Naive thymus-derived CD4-positive, alpha-beta T cell (primary cell): ENCODE results near the gene UROD. TPM values are rescaled to one million over a fixed set of nuclear protein-coding genes. Genes with fewer than 3 reads are reported as not detected.
"Not testable (repeated sequence)": the region's sequence is repeated elsewhere in the genome, so short reads cannot be mapped to it uniquely, and the experiment has no call there.

Source experiments
- ATAC-seq: fragments of 150-1000 bp; cut with Tn5 transposase; 2 replicates; pipeline ENCODE4 v1.10.0; 2021; ENCODE audit warnings: mild to moderate bottlenecking, moderate library complexity
- CTCF ChIA-PET: fragments of 350-600 bp; sonication (Branson Sonifier 250); formaldehyde crosslinking; loops from one replicate; lab custom pipeline; 2021; ENCODE audit warnings: antibody characterized with exemption; lab: Charles Lee
- POLR2A ChIA-PET: fragments of 350-600 bp; sonication (Branson Sonifier 250); formaldehyde crosslinking; loops from one replicate; lab custom pipeline; 2021; ENCODE audit warnings: antibody characterized with exemption, inconsistent platforms; lab: Charles Lee
- DNase-seq, 9 donors: peaks; one replicate each; pipeline versions ENCODE4 v3.0.0 to v3.0.0-alpha.2; 2020 to 2022; ENCODE audit warnings: mixed read lengths in 1 of 9
- H3K27ac ChIP-seq: one replicate; pipeline ENCODE4 v1.7.0; 2013; ENCODE audit warnings: mild to moderate bottlenecking, low read depth, low read length, moderate library complexity
- H3K27me3 ChIP-seq, 2 donors: one replicate each; pipeline ENCODE4 v1.7.0; 2013; ENCODE audit warnings: low read length in 2 of 2, mild to moderate bottlenecking in 2 of 2, moderate library complexity in 2 of 2; ENCODE audit not compliant: control insufficient read depth in 2 of 2, insufficient read depth in 2 of 2
- H3K36me3 ChIP-seq, 3 experiments: 1 replicate in 2 of 3; 2 replicates in 1 of 3; pipeline ENCODE4 v1.7.0; 2013; ENCODE audit warnings: low read length in 3 of 3, mild to moderate bottlenecking in 3 of 3, moderate library complexity in 1 of 3; ENCODE audit not compliant: insufficient read depth in 3 of 3, control insufficient read depth in 2 of 3
- H3K4me1 ChIP-seq, 2 donors: one replicate each; pipeline ENCODE4 v1.7.0; 2013; ENCODE audit warnings: low read length in 2 of 2, mild to moderate bottlenecking in 2 of 2, moderate library complexity in 1 of 2; ENCODE audit not compliant: control insufficient read depth in 2 of 2, insufficient read depth in 2 of 2
- H3K4me3 ChIP-seq: 2 replicates; pipeline ENCODE4 v1.7.0; 2013; ENCODE audit warnings: mild to moderate bottlenecking, low read length
- H3K9me3 ChIP-seq, 3 experiments: 1 replicate in 2 of 3; 2 replicates in 1 of 3; pipeline ENCODE4 v1.7.0; 2013; ENCODE audit warnings: low read length in 3 of 3; ENCODE audit not compliant: control insufficient read depth in 2 of 3
- H3K27ac Mint-ChIP-seq, 9 donors: one replicate each; pipeline ENCODE4 v1.8.0; 2020 to 2022; ENCODE audit warnings: mixed read lengths in 9 of 9, mild to moderate bottlenecking in 8 of 9, moderate library complexity in 5 of 9, inconsistent platforms in 2 of 9
- H3K27me3 Mint-ChIP-seq, 5 donors: one replicate each; pipeline ENCODE4 v1.8.0; 2021 to 2022; ENCODE audit warnings: mixed read lengths in 5 of 5, mild to moderate bottlenecking in 1 of 5
- H3K36me3 Mint-ChIP-seq, 5 donors: one replicate each; pipeline ENCODE4 v1.8.0; 2020 to 2022; ENCODE audit warnings: mixed read lengths in 5 of 5, mild to moderate bottlenecking in 3 of 5, inconsistent platforms in 1 of 5
- H3K4me1 Mint-ChIP-seq, 7 donors: one replicate each; pipeline ENCODE4 v1.8.0; 2020 to 2022; ENCODE audit warnings: mixed read lengths in 7 of 7, mild to moderate bottlenecking in 3 of 7, inconsistent platforms in 1 of 7
- H3K4me3 Mint-ChIP-seq, 10 donors: one replicate each; pipeline ENCODE4 v1.8.0; 2020 to 2022; ENCODE audit warnings: mild to moderate bottlenecking in 10 of 10, mixed read lengths in 10 of 10, moderate library complexity in 6 of 10, inconsistent platforms in 2 of 10
- H3K9me3 Mint-ChIP-seq, 11 donors: one replicate each; pipeline ENCODE4 v1.8.0; 2020 to 2022; ENCODE audit warnings: mixed read lengths in 11 of 11, mild to moderate bottlenecking in 4 of 11, inconsistent platforms in 1 of 11, moderate library complexity in 1 of 11
- intact Hi-C, 2 donors: fragments of 100-400 bp; cut with micrococcal nuclease; formaldehyde crosslinking; loops; one replicate each; pipeline ENCODE4 v1.15.1; 2023
- polyA plus RNA-seq, 2 donors: library from polyadenylated mRNA; unstranded; fragments of 300-500 nt; fragmentation: Illumina TruSeq; gene quantifications; one replicate each; pipeline ENCODE4 v1.2.3, GENCODE V29; 2021
- total RNA-seq, 6 experiments: library from RNA in 5 of 6; stranded (reverse) in 5 of 6; gene quantifications; 1 replicate in 5 of 6; 2 replicates in 1 of 6; pipeline ENCODE4 v1.2.3 and lab custom pipeline; 2021 to 2026

Gene UROD
- total and polyA plus RNA-seq, 7 experiments from 2014 or later = 40.7 to 91.3 (median 61.6) TPM

- Histone ChIP-seq H3K4me3 (no peak overlapping the region), H3K36me3 (no peaks in the 10 kb centered on the region), H3K9me3 (no peaks in the 10 kb centered on the region), H3K27ac (no peak overlapping the region), H3K4me1 (no peaks in the 10 kb centered on the region), H3K27me3 (no peaks in the 10 kb centered on the region)
- ATAC-seq = no peak
- H3K27me3 Mint-ChIP-seq = no peaks in the 10 kb centered on the region
- H3K36me3 Mint-ChIP-seq = peaks cover 0 to 18% (median 0%) of the 10 kb centered on the region in 5 donors
- no peak overlapping the region for H3K4me3 Mint-ChIP-seq
- no peaks in the 10 kb centered on the region for H3K9me3 Mint-ChIP-seq
- no peak for DNase-seq
- no peaks in the 10 kb centered on the region for H3K4me1 Mint-ChIP-seq
- intact Hi-C loops = loop anchor here in 1 of 2 donors (10.0 kb wide), 1 partner anchor 145 kb away; the partner anchor contains the start of gene ZSWIM5
- H3K27ac Mint-ChIP-seq = no peak overlapping the region
- CTCF ChIA-PET = no interaction called here
- POLR2A ChIA-PET = no interaction called here
Observed at GRCh38 chr1:45059829-45060228, 47.8 kb downstream of the UROD start.

- H3K36me3 Mint-ChIP-seq, POLR2A ChIA-PET, H3K27ac Mint-ChIP-seq, CTCF ChIA-PET, H3K27ac ChIP-seq, H3K4me3 Mint-ChIP-seq, DNase-seq, H3K27me3 ChIP-seq, H3K9me3 Mint-ChIP-seq, H3K4me1 Mint-ChIP-seq, ATAC-seq, H3K27me3 Mint-ChIP-seq, intact Hi-C loops, H3K4me1 ChIP-seq, H3K4me3 ChIP-seq, H3K9me3 ChIP-seq, H3K36me3 ChIP-seq: not testable (repeated sequence)
Observed at GRCh38 chr1:45062463-45062862, 50.4 kb downstream of the UROD start.

GRCh38 chr1:45065083-45065482 is 53.0 kb downstream of the UROD start:
- Mint-ChIP-seq H3K4me1 (no peaks in the 10 kb centered on the region), H3K4me3 (no peak overlapping the region), H3K27me3 (peaks cover 0 to 2% (median 0%) of the 10 kb centered on the region in 5 donors), H3K36me3 (no peaks in the 10 kb centered on the region), H3K27ac (no peak overlapping the region), H3K9me3 (peaks cover 0 to 5% (median 0%) of the 10 kb centered on the region in 11 donors)
- Histone ChIP-seq H3K4me1 (no peaks in the 10 kb centered on the region), H3K27me3 (no peaks in the 10 kb centered on the region), H3K27ac (no peak overlapping the region), H3K4me3 (no peak overlapping the region), H3K36me3 (no peaks in the 10 kb centered on the region), H3K9me3 (no peaks in the 10 kb centered on the region)
- intact Hi-C loops = no loop called here
- POLR2A ChIA-PET = interaction anchor here (0.5 kb wide), 1 partner anchor 32 kb away, joined by 3 read pairs; no protein-coding TSS in a partner anchor
- no peak for ATAC-seq
- CTCF ChIA-PET = interaction anchor here (0.7 kb wide), 1 partner anchor 353 kb away, joined by 3 read pairs; no protein-coding TSS in a partner anchor
- DNase-seq = no peak

Other genes with a start within 250 kb of the UROD start
- 1,000 to 10,000 TPM; 2,000 to 3,409 (median 3,025) TPM for gene RPS8, start 236.7 kb upstream of the UROD start, total RNA-seq
- 1,000 to 10,000 TPM in 1 of 2 donors, 100 to 1,000 TPM in 1; 954 to 1,486 TPM for gene RPS8, start 236.7 kb upstream of the UROD start, polyA plus RNA-seq
- 1 to 10 TPM in 2 of 5 experiments, under 1 TPM in 3; 0.77 to 1.4 (median 0.96) TPM for gene BEST4, start 224.1 kb upstream of the UROD start, total RNA-seq
- gene BEST4, start 224.1 kb upstream of the UROD start, polyA plus RNA-seq = under 1 TPM in 1 of 2 donors, not detected in 1; 0.72 TPM
- gene PLK3, start 211.9 kb upstream of the UROD start, total RNA-seq = 100 to 1,000 TPM in 4 of 5 experiments, 10 to 100 TPM in 1; 92.8 to 456 (median 142) TPM
- 10 to 100 TPM; 30.5 to 59.1 TPM for gene PLK3, start 211.9 kb upstream of the UROD start, polyA plus RNA-seq
- gene DYNLT4, start 204.9 kb upstream of the UROD start, total RNA-seq = 1 to 10 TPM in 2 of 5 experiments, under 1 TPM in 3; 0.31 to 9.7 (median 0.87) TPM
- gene DYNLT4, start 204.9 kb upstream of the UROD start, polyA plus RNA-seq = under 1 TPM in 1 of 2 donors, not detected in 1; 0.47 TPM
- 10 to 100 TPM; 11.2 to 47.2 (median 13.5) TPM for gene BTBD19, start 203.7 kb upstream of the UROD start, total RNA-seq
- under 1 TPM; 0.07 to 0.28 TPM for gene BTBD19, start 203.7 kb upstream of the UROD start, polyA plus RNA-seq
- gene PTCH2, start 169.0 kb upstream of the UROD start, total RNA-seq = 1 to 10 TPM; 1.3 to 2.8 (median 1.4) TPM
- under 1 TPM in 1 of 2 donors, not detected in 1; 0.06 TPM for gene PTCH2, start 169.0 kb upstream of the UROD start, polyA plus RNA-seq
- 10 to 100 TPM; 13.0 to 29.0 (median 17.8) TPM for gene EIF2B3, start 25.7 kb upstream of the UROD start, total RNA-seq
- gene EIF2B3, start 25.7 kb upstream of the UROD start, polyA plus RNA-seq = 10 to 100 TPM; 19.4 to 32.0 TPM
- gene HECTD3, start 930 bp upstream of the UROD start, total RNA-seq = 10 to 100 TPM; 38.8 to 53.7 (median 42.2) TPM
- 10 to 100 TPM; 12.2 to 26.9 TPM for gene HECTD3, start 930 bp upstream of the UROD start, polyA plus RNA-seq
- gene ZSWIM5, start 194.4 kb downstream of the UROD start, total RNA-seq = 1 to 10 TPM in 4 of 5 experiments, under 1 TPM in 1; 0.17 to 3.6 (median 2.3) TPM
- gene ZSWIM5, start 194.4 kb downstream of the UROD start, polyA plus RNA-seq = under 1 TPM; 0.24 to 0.33 TPM